GM12874 (cell line): ENCODE results near the gene LIN37.

ENCODE experiments used
- CTCF ChIP-seq: IDR thresholded peaks from 2 replicates; pipeline ENCODE4 v1.5.1; 2011; ENCODE audit warnings: low read depth, mild to moderate bottlenecking, control low read depth, low read length, moderate library complexity; ENCODE audit not compliant: insufficient read depth

LIN37 gene

GRCh38 chr19:35733180-35734125 lies 14.9 kb upstream of the LIN37 start:
- TF ChIP-seq CTCF, result no peak

- no peak for TF ChIP-seq CTCF
Measured at GRCh38 chr19:35734273-35734672, 14.1 kb upstream of the LIN37 start.

GRCh38 chr19:35734889-35735288 lies 13.5 kb upstream of the LIN37 start:
- TF ChIP-seq CTCF, result no peak

- peak; percentile 30; the same call in 1 of the 2 replicates for TF ChIP-seq CTCF
Measured at GRCh38 chr19:35736913-35737886, 11.2 kb upstream of the LIN37 start.

GRCh38 chr19:35738021-35738886 lies 10.1 kb upstream of the LIN37 start:
- TF ChIP-seq CTCF, result no peak

- TF ChIP-seq CTCF, result no peak
Measured at GRCh38 chr19:35738887-35739229, 9.5 kb upstream of the LIN37 start.
